RCC 7860 (cell line): ENCODE results near the gene SLC36A3.
"Not testable (repeated sequence)": the region's sequence is repeated elsewhere in the genome, so short reads cannot be mapped to it uniquely, and the experiment has no call there.

Experiments used
- DNase-seq: peaks from one replicate; pipeline ENCODE4 v3.0.0-alpha.2; 2015; ENCODE audit warnings: low spot score
- FAIRE-seq: peaks from 2 replicates; lab custom pipeline; 2012; peaks lifted over from hg19 to GRCh38; lab: Jason Lieb, UNC

The SLC36A3 gene

DNA sequence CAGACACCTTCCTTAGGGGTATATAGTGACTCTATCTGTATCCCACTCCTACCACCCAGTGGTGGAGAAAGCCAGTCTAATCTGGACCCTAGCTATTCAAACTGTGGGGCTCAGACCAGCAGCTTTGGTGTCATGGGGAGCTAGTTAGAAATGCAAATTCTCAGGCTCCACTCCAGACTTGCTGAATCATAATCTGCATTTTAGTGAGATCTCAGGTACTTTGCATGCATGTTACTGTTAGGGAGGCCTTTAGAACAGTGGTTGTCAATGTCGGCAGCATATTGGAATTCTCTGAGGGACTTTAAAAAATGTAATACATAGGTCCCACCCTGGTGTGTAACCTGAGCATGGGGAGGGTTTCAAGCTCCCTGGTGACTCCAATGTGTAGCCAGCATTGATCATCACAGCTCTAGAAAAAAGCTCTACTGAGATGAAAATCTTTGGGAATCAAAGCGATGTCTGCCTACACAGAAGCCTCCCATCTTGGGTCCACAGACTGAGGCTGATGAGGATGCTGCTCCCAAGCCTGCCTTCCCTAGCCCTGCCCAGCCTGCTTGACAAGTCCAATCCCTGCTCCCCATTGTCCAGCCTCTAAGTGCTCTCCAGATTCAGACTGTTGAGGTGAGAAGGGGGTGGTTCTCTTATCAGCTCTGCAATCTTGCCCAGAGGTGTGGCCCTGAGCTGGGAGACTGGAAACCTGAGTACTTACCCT is 62.5 kb downstream of the SLC36A3 start:
- DNase-seq (no peak), FAIRE-seq (no peak)

DNA sequence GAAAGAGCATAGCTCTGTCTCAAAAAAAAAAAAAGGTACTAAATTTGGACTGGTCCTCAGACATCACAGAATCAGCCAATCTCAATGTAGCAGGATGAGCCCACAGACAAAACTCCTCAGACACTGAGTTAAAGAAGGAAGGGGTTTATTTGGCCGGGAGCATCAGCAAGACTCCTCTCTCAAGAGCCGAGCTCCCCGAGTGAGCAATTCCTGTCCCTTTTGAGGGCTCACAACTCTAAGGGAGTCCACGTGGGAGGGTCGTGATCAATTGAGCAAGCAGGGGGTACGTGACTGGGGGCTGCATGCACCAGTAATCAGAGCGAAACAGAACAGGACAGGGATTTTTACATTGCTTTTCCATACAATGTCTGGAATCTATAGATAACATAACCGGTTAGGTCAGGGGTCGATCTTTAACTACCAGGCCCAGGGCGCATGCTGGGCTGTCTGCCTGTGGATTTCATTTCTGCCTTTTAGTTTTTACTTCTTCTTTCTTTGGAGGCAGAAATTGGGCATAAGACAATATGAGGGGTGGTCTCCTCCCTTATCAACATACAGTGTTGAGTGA is 63.2 kb downstream of the SLC36A3 start:
- not testable (repeated sequence) for FAIRE-seq

DNA sequence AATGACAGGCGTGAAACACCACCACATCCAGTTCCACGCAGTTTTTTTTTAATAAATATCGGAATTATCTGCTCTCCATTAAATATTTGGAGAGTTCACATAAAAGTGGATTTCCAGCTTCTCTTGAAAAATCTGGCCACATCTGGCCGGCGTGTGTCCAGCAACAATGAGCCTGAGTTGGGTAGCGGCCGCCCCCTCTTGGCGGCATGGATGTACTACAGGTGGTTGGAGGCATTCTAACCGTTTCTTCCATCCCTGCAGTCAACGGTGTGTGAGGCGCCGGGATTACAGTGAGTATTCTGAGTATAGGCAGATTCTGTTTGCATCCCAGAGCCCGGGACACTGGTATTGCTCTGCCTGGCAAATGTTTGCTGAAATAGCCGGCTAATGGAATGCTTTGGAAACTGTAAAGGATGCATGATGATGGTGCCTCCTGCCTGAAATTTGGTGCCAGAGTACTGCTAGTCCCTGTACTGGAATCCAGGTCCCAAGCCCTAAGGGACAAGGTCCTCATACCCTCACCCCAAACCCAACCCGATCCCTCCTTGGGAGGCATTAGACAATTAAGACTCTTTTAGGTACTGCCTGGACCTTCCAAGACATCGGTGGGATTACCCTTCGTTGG is 64.2 kb downstream of the SLC36A3 start:
- FAIRE-seq (no peak), DNase-seq (no peak)

More for the DNA sequence above, 63.2 kb downstream of the SLC36A3 start:
- not testable (repeated sequence) for DNase-seq

DNA sequence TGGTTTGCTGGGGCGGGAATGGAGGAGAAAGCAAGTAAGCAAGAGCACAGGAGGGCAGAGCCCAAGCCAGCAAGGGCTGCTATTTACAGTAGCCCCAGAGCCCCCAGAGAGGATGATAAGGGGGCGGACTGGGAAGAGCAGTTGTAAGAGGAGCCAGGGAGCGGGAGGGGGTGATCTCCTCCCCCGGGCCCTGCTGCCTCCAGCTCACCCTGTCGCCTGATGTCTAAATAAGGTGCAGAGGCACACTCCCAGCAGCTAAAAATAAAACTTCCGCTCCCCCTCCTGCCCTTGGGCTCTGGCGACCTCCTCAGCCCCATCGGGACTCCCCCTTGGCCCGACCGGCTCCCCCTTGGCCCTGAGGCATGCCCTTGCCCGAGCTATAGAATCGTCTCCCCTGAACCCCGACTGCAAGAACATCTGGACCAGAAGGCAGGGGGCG is 65.2 kb downstream of the SLC36A3 start:
- FAIRE-seq (no peak), DNase-seq (no peak)

DNA sequence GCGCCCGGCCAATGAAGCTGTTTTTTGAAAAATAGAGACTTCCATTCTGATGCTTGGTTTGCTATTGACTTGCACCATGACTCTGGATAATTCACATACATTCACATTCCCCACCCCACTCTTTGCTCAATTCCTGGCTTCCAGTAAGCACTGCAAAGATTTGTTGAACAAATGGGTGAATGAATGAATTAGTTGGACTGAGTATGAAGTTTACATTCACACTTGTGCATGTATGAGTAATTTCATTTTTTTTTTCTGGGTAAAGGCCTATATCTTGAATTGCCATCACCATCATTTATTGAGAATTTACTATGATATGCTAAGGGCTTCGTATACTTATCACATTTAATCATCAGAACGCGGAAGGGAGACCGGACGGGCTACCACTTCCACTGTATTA is 65.9 kb downstream of the SLC36A3 start:
- FAIRE-seq = no peak

DNA sequence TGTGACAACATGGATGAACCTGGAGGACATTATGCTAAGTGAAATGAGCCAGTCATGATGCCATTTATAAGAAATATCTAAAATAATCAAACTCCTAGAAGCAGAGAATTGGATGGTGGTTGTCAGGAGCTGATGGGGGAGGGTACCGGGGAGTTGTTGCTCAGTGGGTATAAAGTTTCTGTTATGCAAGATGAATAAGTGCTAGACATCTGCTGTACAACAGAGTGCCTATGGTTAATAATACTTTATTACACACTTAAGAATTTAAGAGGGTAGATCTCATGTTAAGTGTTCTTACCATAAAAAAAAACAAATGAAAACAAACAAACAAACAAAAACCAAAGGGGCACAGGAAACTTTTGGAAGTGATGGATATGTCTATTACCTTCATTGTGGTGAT is 66.7 kb downstream of the SLC36A3 start:
- no peak for DNase-seq
- no peak for FAIRE-seq

More for the DNA sequence above, 65.9 kb downstream of the SLC36A3 start:
- no peak for DNase-seq

DNA sequence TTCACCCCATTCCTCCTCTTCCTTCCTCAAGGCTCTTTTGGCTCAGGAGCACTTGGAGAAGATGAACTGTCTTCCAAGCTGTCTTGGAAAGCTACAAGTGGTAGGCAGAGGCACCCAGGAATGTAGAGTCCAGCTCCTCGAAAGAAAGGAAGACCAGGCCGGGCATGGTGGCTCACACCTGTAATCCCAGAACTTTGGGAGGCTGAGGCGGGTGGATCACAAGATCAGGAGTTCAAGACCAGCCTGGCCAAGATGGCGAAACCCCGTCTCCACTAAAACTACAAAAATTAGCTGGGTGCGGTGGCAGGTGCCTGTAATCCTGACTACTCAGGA is 68.4 kb downstream of the SLC36A3 start:
- DNase-seq, FAIRE-seq: not testable (repeated sequence)

DNA sequence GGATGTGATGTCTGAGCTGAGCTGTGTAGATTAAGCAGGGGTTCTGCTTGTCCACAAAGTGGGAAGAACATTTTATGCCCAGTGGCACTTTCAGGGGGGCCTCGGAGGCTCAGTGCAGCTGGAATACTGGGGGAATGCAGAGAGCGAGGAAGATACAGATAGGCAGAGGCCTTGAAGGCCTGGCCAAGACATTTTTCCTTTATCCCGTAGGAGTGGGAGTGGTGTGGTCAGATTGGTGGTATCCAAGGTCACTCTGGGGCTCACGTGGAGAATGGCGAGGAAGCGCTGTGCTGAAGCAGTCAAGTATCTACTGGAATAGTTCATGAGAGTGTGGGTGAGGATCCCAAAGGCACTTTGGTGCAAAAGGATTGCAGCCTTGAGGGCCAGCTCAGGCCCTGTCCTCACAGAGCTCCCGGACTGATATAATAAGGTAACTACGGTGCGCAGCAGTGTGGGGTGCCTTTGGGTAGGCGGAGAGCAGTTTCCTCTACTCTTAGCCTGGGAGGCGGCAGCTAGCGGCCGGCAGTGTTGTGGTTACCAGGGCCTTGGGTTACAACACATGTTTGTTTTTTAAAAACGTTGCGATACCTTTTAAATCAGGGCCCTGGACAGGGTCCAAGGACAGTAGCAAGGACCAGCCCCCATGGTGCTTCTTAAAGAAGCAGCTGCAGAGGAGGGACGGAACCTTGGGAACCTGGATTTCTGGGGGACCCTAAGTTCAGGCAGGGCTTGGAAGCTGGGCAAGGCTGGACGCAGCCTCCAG is 68.9 kb downstream of the SLC36A3 start:
- no peak for FAIRE-seq
- no peak for DNase-seq

DNA sequence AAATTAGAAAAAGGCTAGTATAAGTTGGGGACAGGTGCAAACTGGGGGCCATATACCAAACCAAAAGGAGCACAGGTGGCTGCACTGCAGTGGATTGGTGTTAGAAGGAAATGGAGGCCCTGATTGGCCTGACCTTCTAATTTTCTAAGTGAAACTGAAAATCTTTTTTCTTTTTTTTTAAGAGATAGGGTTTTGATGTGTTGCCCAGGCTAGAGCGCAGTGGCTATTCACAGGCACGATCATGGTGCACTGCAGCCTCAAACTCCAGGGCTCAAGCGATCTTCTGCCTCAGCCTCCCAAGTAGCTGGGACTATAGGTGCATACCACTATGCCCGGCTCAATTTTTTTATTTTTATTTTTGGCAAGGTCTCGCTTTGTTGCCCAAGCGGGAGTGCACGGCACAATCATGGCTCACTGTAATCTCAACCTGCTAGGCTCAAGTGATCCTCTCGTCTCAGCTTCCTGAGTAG is 69.9 kb downstream of the SLC36A3 start:
- FAIRE-seq = no peak
- DNase-seq = no peak

DNA sequence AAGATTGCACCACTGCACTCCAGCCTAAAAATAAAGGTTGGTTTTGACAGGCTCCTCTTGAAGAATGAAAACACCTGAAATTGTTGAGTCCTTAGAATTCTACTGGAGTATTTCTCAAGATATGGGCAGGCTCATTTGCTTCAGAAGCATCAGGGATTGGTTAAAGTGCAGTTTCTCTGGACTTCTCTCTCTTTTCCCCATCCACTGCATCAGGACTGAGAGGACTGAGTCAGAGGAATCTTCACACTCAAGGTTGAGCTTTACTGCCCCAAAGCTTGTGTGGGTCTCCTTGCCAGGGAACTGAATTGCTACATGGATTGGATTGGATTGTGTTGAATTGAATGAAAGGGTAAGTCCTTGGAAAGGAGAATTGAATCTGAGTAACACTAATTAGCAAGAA is 72.2 kb downstream of the SLC36A3 start:
- FAIRE-seq = no peak
- DNase-seq = no peak

DNA sequence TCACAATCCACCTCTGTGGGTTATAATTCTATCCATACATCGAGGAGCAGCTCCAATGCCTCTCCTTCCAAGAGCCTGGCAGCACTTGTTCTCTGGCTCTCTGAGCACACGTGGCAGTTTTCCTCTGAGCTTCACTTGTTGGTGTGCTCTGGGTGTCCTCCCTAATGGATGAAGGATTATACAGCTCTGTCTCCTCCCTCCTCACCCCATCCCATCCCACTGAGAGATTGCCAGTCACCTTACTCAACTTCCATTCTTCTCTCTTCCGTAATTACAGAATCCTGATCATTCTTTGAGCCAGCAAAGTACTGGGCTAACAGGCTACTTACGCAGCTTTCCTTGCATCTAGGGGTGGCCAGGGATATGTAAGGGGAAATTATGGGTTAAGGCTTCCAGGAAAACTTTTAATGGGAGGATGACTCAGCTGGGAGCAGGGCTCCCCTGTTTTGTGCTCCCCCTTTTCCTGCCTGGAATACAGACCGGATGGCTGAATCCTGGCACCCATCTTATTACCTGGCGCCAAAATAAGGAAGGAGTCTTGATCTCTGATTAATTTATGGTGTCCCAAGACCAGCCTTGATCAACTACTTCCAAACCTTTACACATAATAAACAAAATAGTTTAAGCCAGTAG is 73.4 kb downstream of the SLC36A3 start:
- FAIRE-seq (no peak), DNase-seq (no peak)

DNA sequence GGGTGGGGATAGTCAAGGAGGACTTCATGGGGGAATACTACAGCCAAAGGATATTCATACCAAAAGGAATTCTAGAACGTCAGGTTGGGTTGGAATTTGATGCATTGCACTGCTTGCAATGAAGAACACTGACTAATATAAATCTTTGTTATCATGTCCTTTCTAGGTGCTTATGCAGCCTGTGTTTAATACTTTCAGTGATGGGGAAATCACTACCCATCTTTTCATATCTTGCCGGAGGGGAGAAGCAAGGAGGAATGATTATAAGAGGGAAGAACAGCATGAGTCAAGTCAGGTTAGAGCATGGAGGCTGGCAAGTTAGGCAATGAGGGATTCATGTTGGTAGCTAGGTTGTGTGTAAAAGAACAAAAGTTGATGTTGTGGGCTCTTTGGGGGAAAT is 74.6 kb downstream of the SLC36A3 start:
- no peak for DNase-seq
- FAIRE-seq = no peak

DNA sequence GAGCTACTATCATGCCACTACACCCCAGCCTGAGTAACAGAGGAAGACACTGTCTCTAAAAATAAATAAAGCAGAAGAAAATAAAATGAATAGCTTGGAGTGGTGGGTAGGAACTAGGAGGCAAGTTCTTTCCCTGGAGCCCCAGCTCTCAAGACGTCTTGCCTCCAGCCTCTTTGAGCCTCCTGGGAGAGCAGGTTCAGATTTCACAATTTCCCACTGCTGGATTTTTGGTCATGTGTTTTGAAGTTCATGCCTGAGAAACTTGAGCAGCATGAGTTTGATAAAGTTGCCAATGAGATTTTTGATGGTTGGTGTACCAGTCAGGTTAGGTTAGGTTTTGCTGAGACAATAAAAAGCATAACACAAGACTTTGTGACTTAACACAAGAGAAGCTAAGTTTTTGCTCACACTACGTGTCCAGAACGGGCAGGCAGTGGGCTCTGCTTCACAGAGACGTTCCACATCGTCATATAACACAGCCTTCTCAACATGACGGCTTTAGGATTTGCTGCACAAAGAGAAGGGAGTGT is 75.6 kb downstream of the SLC36A3 start:
- FAIRE-seq (no peak), DNase-seq (no peak)
